Erythroblast (primary cell): Measurements from ENCODE around the gene TRIM16.

Source experiments
- GATA1 ChIP-seq: IDR thresholded peaks from 2 replicates; pipeline ENCODE4 v1.6.1; 2011; ENCODE audit warnings: low read depth, mild to moderate bottlenecking, control low read depth, low read length, moderate library complexity
- POLR2A ChIP-seq: IDR thresholded peaks from 2 replicates; pipeline ENCODE4 v1.6.1; 2011; ENCODE audit warnings: mild to moderate bottlenecking, low read length

- TF ChIP-seq POLR2A: no peak
- no peak for TF ChIP-seq GATA1
These were observed 21.4 kb downstream of the TRIM16 start for GRCh38 chr17:15662681-15663080.
